ENCODE measurements around the gene C3orf20.

C3orf20 gene

DNA sequence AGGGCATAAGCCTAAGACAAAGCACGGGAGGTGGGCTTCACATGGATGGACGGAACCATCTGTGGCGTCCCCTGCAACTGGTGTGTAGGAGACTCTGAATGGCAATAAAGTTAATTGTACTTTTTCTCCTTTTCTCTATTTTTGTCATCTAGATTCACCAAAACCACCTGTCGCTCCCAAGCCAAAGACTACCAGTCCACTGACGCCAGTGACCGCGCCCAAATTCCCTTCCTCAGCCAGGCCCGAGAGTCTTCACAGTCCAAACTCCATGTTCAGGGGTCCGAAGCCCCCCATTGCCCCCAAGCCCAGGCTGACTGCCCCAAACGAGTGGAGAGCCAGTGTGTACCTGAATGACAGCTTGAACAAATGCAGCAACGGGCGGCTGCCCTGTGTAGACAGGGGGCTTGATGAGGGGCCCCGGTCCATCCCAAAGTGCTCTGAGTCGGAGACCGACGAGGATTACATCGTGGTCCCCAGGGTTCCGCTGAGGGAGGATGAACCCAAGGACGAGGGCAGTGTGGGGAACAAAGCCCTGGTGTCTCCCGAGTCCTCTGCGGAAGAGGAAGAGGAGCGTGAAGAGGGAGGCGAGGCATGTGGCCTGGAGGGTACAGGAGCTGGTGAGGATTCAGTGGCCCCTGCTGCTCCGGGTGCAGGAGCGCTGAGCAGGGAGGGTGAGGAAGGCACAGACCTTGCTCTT, 144.0 kb downstream of the C3orf20 start, which contains the start of gene FGD5:
FGD5 (plus strand) TSS at position 159 of the 697 bp plus-strand sequence; CDS start at position 269, 110 bp downstream.
- TF ChIP-seq ZFX (IDR thresholded peaks at IDR 0.05) (no peak), CTCF (conservative IDR thresholded peaks at IDR 0.05) (no peak)
- H3K27ac ChIP-seq: no peak within 1 kb of the TSS

- H3K27ac ChIP-seq: no peak overlapping the region
- no peak for TF ChIP-seq ZFX (IDR thresholded peaks at IDR 0.05)
- no peak for TF ChIP-seq CTCF (conservative IDR thresholded peaks at IDR 0.05)
These were observed 144.7 kb downstream of the C3orf20 start for GRCh38 chr3:14819671-14820070.

GRCh38 chr3:14820156-14820555, 145.2 kb downstream of the C3orf20 start:
- TF ChIP-seq ZFX (IDR thresholded peaks at IDR 0.05) (no peak), CTCF (conservative IDR thresholded peaks at IDR 0.05) (no peak)
- no peak overlapping the region for H3K27ac ChIP-seq

GRCh38 chr3:14821151-14821550, 146.2 kb downstream of the C3orf20 start:
- no peak overlapping the region for H3K27ac ChIP-seq
- no peak for TF ChIP-seq CTCF (conservative IDR thresholded peaks at IDR 0.05)
- no peak for TF ChIP-seq ZFX (IDR thresholded peaks at IDR 0.05)

DNA sequence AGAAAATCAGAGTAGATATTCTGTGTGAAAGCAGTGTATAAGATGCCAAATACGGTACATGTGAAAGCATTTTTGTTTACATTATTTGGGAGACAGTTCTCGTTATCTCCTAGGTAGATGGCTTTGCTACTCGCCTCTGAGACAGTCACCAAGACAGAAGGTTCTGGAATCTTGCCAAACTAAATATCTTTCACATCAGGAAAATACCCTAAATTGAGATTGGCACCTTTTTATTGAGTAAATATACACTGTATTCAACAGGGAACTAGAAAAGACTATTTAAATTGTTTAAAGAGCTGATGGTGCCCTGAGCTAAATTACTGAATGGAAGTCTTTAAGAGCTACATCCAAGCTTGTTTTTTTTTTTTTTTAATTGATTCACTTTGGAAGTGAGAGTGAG, 147.2 kb downstream of the C3orf20 start:
- no peak for TF ChIP-seq ZFX (IDR thresholded peaks at IDR 0.05)
- no peak for TF ChIP-seq CTCF (conservative IDR thresholded peaks at IDR 0.05)
- no peak overlapping the region for H3K27ac ChIP-seq
